HG03571 (cell line): ENCODE measurements around the gene UQCC2.

Experiments used
- ATAC-seq: cut with Tn5 transposase; IDR thresholded peaks from one replicate; pipeline ENCODE4 v1.9.1; 2021; ENCODE audit not compliant: unreplicated experiment

The UQCC2 gene

DNA sequence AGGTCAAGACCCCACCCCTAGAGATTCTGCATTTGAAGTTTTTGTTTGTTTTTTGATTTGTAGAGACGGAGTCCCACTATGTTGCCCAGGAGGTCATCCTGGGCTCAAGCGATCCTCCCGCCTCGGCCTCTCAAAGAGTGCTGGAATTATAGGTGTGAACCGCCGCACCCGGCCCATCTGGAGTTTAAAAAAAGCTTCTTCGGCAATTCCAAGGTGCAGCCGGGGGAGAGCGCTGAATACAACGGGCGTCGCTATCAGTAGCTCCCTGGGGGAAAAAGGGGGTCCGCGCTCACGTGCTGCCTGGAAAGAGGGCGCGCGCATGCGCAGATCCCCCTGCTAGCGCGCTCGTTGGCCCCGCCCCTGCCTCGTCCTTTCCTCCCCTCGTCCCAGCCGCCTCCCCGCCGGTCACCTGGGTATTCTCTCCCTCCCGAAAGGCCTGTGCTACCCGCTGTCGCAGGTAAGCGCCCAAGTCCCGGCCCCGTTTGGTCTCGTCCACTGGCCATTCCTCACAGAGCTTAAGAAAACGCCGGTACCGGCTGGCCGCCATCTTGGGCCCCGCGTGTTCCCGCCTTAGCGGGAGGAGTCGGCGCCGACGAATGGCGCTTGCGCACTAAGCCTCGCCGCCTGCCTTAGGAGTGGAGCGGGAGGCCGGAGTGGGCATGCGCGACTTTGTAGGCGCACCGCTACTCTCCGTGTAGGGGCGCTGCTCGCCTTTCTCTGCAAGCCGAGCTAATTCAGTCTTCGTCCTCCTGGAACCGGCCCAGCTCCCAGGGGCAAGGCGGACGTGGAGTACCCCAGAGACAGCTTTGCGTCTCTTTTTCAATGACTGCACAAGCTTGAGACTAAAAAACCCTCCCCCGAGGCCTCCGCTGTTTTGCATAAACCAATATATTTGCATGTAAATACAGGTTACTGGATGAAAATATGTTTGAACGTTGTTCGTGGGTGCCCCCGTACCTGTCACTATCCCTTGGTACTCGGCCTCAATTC lies at the start of gene UQCC2:
Gene UQCC2, minus strand, starts transcription at position 561 of the 990 bp plus-strand sequence. Its CDS starts 14 bp downstream, at position 547.
- peak; percentile 80 for ATAC-seq

GRCh38 chr6:33759887-33760629 lies 48.6 kb upstream of the UQCC2 start:
- ATAC-seq: no peak

DNA sequence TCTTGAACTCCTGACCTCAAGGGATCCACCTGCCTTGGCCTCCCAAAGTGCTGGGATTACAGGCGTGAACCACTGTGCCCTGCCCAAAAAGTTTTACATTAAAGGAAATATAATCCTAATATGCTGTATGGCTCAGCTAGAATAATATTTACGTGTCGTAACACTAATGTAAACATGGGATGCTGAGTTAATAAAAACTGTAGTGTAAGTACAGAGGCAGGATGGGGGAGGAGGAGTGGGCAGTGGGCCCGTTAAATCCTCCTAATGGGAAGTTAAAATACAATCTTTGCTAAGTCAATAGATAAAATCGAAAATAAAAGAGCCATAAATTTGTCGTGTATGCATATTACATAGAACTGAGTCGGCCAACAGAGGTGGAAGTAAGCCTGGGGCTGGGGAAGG lies 47.3 kb upstream of the UQCC2 start:
- ATAC-seq: no peak

- no peak for ATAC-seq
Measured at GRCh38 chr6:33757906-33758305, 46.4 kb upstream of the UQCC2 start.

DNA sequence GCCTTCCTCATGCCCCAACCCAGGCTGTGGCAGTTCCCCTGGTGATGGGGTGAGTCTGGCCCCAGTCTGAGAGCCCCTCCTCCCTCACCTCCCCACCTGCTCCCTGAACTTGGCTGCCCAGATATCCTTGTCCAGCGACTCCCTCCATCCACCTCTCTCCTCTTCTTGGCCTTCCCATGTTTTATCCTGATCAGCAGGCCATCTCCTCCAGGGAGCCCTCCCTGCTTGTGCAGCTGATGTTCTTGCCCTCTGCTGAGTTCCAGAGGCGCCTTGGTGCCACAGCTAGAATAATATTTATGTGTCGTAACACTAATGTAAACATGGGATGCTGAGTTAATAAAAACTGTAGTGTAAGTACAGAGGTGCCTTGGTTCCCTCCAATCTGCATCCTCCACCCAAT lies 45.6 kb upstream of the UQCC2 start:
- ATAC-seq: no peak

DNA sequence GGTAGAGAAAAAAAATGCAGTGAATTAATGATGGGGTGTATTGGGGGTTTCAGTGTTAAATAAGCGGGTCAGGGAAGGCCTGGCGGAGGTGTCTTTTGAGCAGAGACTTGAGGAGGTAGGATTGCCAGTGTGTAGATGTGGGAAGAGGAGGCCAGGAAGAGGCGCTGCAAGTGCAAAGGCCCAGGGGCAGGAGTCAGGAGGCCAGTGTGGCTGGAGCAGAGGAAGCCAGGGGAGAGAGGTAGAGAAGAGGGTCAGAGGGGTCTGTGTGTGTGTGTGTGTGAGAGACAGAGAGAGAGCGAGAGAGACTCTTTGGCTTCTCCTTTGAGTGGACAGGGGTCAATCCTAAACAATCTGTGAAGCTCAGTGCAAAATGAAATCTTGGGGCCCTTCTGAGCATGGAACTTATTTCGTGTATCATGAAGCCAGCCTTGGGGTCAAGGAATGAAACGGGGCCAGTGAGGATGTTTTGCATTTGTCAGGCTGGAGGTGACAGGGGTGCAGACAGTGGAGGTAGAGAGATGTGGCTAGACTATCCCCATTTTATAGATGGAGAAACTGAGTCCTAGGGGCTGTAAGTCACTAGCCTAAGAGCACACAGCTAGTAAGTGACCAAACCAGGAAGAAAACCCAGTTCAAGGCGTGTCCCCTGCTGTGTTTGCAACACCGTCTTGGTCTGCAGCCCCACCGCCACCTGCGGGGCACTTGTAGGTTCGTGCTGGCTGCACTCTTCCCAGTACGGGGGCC lies 44.9 kb upstream of the UQCC2 start:
- ATAC-seq: no peak

- no peak for ATAC-seq
Measured at GRCh38 chr6:33755070-33755869, 43.8 kb upstream of the UQCC2 start.

- ATAC-seq: no peak
Measured at GRCh38 chr6:33754222-33754621, 42.7 kb upstream of the UQCC2 start.

DNA sequence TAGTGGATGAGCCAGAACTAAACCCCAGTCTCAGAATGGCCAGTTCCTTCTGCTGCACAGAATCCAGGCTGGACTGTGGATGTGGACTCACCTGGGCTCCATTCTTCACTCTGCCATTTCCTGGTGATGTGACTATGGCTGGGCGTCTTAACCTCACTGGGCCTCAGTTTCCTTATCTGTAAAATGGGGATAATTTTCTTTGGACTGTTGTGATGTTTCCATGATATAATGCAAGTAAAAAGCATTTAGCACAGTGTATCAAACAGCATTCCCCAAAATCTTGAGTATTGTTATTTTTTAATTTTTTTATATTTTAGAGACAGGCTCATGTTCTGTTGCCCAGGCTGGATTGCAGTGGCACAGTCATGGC lies 41.1 kb upstream of the UQCC2 start:
- ATAC-seq: no peak

DNA sequence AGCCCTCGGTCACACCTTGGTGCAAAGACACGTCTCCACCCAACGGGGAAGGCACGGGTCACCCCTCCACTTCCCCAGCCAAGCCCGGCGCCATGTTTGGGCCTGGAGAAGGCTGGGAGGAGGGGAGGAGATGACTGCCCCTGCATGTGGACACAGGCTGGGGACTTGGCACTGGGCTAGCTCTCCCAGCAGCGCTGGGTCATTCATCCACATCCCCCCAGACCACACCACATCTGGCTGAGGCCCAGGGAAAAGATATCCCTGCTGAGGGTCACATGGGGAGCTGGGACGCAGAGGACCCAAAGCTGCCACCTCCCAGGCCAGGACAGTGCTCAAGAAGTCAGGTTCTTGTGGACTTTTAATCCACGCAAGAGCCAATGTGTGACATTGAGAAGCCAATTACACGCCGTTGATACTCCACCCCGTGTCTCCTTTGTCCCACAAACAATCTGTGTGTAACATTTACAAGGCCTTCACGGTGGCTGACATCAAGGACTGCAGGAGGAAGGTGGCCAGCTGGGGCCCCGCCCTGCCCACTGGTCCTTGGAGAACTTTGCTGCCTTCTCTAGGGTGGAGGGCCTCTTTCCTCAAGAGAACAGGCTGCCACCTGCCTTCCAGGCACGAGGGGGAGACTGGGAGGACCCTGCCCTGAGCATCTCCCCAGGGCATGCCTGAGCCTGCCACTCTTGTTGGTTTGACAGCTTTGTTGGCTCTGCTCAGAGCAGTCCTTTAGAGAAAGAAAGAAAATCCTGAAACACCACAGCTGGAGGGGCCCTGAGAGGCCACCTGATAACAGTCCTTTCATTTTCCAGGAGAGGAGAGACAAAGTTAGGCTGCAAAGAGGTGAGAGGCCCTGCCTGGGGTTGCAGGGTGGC lies 40.5 kb upstream of the UQCC2 start:
- no peak for ATAC-seq

- ATAC-seq: no peak
Measured at GRCh38 chr6:33750244-33750991, 38.9 kb upstream of the UQCC2 start.

DNA sequence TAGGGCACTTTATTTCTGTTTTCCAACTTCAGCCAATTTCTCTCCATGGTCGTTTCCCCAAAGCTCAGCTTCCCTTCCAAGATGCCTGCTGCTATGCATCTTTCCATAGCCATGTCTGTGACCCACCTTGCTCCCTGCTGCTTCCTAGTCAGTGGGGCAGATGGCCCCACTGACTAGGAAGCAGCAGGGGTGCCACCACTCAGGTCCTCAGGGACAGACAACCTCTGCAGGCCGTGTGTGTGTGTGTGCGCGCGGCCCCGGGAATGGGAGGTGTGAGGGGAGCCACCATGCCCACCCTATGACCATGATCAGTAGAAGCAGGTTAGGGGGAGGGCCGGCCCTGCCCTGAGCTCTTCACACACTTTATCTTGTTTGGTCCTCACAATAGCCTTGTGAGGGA lies 37.9 kb upstream of the UQCC2 start:
- no peak for ATAC-seq

GRCh38 chr6:33748841-33749240 lies 37.3 kb upstream of the UQCC2 start:
- no peak for ATAC-seq

DNA sequence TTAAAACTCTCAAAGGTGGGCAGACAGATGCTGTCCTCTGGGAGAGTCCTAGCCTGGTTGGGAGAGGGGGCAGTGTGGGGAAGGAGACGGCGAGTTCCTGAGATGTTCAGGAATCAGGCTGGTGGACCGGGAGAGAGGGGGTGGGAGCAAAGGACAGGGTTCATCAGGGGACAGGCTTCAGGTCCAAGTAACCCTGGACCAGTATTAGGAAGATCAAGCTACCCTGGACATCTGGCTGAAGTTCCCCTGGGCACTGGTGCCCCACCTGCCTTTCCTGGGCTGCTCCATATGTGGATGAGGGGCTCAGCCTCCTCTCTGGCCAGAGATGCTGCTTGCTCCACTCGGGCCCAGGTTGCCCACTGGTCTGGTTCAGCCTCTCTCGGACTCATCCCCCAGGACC lies 36.3 kb upstream of the UQCC2 start:
- ATAC-seq: no peak

- no peak for ATAC-seq
Measured at GRCh38 chr6:33746651-33747100, 35.2 kb upstream of the UQCC2 start, which contains the start of gene IP6K3. Gene IP6K3 (minus strand): TSS chr6:33746905. CDS start chr6:33735476, 11,429 bp downstream.

GRCh38 chr6:33746036-33746600 lies 34.6 kb upstream of the UQCC2 start:
- ATAC-seq: no peak

DNA sequence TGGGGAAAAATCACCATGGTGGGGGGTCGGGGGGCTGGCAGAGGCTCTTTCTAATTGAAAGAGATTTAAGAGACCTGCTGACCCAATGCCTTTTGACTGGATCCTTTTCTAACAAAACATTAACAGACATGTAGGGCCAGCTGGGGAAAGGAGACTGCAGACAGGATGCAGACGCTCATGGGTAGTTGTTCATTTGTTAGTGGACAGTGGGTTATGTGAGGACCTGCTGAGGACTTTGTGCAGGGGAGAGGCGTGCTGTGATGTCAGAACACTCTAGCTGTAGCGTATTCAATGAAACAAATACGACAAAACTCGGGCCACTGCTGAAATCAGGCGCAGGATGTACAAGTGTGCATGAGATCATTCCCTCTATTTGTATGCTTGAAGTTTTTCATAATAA lies 34.0 kb upstream of the UQCC2 start:
- ATAC-seq: no peak

DNA sequence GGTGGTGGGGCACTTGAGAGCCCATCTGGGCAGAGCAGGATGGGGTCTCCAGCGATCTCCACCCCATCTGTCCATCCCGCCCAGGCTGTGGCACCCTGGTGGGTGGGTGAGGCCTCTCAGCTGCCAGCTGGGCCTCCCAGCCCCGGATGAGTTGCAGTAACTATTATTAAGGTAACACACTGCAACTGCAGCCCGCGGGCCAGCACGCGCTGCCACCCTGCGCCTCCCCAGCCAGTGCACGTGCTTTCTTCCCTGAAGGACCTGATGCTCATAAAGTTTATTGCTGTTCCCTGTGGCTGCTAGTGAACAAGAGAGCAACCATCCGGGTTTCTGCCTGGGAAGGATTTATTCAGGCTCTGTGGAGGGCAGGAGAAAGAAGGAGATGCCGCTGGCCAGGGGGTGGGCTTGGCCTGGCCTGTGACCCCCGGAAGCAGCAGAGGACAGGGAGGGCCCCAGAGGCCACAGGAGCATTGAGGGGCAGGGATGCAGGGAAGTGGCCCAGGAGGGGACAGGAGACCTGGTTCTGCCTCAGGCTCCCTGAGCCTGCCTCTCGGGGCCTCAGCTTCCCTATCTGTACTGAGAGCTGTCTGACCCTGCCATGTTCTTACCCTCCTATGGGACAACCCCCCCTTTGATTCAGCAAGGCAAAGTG lies 33.5 kb upstream of the UQCC2 start:
- no peak for ATAC-seq
